Right renal pelvis (tissue), 4 donors: Measurements from ENCODE around the gene LDLRAD3. TPM values are rescaled to one million over a fixed set of nuclear protein-coding genes. Genes with fewer than 3 reads are reported as not detected.
A peak's percentile ranks its signal among the peaks of the same experiment; 100 is the strongest.
"Not testable (repeated sequence)": the region's sequence is repeated elsewhere in the genome, so short reads cannot be mapped to it uniquely, and the experiment has no call there.

Experiments used
- DNase-seq, 4 donors: peaks; one replicate each; pipeline ENCODE4 v3.0.0-alpha.2; 2013; ENCODE audit warnings: low read depth in 4 of 4, low spot score in 3 of 4, missing footprints in 1 of 4
- polyA plus RNA-seq, 4 donors: library from polyadenylated mRNA; unstranded; fragments of 120-200 nt; gene quantifications; one replicate each; pipeline ENCODE4 v1.2.1, GENCODE V29; 2013; ENCODE audit not compliant: insufficient read length in 4 of 4

The LDLRAD3 gene
- polyA plus RNA-seq, 4 donors: 23.7 to 27.8 (median 27.0) TPM

DNA sequence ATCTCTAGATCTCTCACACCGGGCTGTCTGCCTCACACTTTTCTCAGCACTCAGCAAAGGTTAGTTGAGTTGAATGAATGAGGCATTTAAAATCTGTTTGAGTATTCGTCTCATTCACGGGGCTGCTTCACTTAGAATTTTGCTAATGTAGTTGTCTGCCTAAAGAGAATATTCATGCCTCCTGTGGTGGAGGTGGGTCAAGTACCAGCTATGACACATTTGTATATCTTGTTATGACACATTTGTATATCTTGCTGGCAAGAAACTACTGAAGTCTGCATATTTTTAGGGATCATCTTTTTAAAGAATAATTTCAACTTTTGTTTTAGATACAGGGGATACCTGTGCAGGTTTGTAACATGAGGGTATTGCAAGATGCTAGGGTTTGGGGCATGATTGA lies 43.1 kb downstream of the LDLRAD3 start:
- DNase-seq: no peak

- DNase-seq: no peak
Observed at GRCh38 chr11:35990170-35990569, 46.3 kb downstream of the LDLRAD3 start.

GRCh38 chr11:35990816-35991215 lies 47.0 kb downstream of the LDLRAD3 start:
- no peak for DNase-seq

DNA sequence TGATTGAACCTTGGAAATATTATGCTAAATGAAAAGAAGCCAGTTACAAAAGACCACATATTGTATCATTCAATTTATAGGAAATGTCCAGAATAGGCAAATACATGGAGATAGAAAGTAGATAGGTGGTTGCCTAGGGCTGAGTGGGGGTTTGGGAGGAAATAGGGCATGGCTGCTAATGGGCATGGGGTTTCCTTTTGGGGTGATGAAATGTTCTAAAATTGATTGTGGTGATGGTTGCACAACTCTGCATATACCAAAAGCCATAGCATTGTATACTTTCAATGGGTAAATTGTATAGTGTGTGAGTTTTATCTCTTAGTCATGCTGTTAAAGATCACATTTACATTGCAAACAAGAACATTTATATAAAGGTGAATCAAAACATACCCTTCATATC lies 48.7 kb downstream of the LDLRAD3 start:
- no peak for DNase-seq

DNA sequence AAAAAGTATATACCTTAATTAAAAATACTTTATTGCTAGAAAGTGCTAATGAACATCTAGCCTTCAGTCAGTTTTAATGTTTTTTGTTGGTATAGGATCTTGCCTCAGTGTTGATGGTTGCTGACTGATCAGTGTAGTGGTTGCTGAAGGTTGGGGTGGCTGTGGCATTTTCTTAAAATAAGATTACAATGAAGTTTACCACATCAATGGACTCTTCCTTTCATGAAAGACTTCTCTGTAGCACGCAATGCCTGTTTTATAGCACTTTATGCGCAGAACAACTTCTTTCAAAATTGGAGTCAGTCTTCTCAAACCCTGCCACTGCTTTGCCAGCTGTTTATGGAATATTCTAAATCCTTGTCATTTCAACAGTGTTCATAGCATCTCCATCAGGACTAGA lies 50.6 kb downstream of the LDLRAD3 start:
- no peak for DNase-seq

DNA sequence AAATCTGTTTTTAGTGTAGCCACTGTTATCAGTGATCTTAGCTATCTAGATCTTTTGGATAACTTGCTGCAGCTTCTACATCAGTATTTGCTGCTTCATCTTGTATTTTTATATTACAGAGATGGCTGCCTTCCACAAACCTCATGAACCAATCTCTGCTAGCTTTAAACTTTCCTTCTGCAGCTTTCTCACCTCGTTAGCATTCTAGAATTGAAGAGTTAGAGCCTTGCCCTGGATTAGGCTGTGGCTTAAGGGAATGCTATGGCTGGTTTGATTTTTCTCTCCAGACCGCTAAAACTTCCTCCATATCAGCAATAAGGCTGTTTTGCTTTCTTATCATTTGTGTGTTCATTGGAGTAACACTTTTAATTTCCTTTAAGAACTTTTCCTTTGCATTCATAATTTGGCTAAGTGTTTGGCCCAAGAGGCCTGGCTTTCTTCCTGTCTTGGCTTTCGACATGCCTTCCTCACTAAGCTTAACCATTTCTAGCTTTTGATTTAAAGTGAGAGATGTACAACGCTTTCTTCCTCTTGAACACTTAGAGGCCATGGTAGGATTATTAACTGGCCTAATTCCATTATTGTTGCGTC lies 51.9 kb downstream of the LDLRAD3 start:
- DNase-seq: no peak

DNA sequence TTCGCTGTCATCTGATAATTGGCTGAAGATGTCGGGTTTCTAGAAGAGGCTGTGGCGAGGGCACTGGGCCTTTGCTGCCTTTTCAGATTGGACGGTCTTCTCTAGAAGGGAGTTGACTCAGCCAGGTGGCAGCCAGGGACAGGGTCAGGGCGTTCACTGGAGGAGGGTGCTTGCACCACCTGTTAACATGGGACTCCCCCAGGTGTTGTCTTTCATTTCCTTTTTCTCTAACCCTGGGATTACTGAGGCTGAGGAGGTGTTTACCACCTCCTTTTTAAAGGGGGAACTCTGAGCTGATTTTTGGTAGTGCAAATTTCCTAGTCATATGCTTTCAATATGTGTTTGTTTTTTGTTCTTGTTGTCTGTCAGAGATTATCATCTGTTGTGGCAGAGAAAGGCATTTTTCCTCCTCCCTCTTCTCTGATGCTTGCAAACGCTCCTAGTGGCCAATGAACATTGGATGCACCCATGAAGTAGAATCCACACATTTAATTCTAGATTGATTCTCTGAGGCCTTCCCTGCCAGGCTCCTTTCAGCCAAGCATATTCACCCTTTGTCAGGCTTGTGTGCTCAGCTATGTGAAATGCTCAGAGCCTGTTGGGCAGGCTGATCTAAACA lies 54.1 kb downstream of the LDLRAD3 start:
- no peak for DNase-seq

DNA sequence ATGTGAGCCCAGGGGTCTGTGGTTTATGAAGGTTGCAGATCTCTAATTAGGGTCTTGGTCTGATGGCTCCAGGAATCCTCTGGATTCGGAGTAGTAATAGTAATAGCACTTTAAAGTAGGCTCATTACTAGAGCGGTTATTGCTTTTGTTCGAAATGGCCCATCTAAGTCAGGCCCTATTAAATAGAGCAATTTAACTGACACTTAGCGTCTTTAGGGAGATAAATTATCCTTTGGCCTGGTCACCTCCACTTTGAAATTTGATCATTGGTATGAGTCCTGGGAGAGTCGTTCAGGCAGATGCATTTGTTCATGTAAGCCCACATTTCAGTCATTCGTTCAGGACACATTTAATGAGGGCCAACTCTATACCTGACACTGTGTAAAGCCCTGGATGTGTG lies 54.8 kb downstream of the LDLRAD3 start:
- peak in 1 of 4 donors; percentile 56 for DNase-seq

- no peak for DNase-seq
Observed at GRCh38 chr11:36000616-36001190, 56.8 kb downstream of the LDLRAD3 start.

DNA sequence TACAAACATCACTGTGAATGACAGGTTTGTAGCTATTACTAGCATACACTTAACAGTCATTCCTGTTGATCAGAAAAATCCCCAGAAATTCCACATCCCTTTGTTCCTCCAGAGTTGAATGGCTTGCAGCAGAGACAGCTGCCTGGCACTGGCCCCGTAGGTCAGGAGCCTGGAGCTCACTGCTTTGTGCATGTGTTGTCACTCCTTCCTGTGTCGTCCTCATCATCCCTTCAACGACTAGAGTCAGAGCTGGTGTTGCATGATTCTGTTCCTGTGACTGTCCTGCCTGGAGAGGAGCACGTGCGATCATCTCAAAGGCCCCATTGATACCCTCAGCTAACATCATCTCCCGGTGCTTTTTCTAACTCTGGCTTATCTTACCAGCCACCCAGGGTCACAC lies 58.3 kb downstream of the LDLRAD3 start:
- no peak for DNase-seq

GRCh38 chr11:36002796-36003195 lies 58.9 kb downstream of the LDLRAD3 start:
- DNase-seq: no peak

DNA sequence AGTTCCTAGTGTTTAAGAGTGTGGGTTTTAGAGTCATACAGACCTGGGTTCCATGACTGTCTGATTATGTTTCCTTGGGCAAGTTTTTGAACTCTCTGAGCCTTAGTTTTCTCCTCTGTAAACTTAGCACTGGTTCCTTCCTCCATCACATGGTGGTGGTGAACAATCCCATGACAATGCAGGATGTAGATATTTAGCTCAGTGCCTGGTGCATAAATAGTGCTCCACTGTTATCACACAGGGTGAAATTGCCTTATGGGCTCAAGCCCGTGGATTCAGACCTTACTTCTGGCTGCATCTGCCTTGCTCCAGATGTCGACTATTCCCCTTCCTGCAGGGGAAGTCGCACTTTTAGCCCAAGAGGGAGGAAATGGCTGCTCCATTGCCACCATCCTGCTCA lies 62.7 kb downstream of the LDLRAD3 start:
- no peak for DNase-seq

GRCh38 chr11:36007127-36007655 lies 63.3 kb downstream of the LDLRAD3 start:
- DNase-seq: no peak

DNA sequence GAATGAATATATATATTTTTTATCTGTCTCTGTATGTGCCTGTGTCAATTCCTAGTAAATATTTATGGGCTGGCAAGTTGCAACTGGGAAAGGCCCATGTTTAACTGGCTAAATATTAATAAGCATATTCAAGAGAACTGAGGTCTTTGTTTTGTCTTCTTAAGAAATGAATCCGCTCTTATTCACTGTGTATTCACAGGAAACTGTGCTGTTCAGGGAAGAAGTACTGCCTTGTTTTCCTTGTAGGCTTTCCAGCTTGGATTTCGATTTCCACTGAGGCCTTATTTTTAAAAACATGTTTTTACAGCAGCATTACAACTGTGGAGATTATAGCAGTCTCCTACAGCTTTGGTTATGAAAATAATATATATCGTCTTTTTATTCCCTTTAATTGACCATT lies 64.7 kb downstream of the LDLRAD3 start:
- DNase-seq: no peak

DNA sequence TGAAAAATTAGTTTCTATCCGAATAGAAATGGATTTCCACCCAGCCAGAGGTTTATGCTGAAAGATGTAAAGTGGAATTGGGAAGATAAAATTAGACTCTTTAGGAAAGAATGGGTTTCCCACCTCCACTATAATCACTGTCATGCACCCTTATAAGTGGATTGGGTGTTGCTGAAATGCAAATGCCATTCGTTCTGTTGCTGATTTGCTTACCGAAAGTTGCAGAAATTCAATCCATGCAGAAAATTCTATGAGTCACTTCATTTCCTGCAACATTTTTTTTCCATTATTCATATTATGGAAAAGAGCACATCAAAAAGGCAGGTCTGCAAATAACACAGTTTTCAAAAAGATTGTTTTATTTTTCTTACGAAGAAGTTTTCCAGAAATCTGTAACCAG lies 65.6 kb downstream of the LDLRAD3 start:
- DNase-seq: no peak

GRCh38 chr11:36010010-36010740 lies 66.3 kb downstream of the LDLRAD3 start:
- no peak for DNase-seq

GRCh38 chr11:36011574-36011973 lies 67.7 kb downstream of the LDLRAD3 start:
- no peak for DNase-seq

GRCh38 chr11:36012455-36012854 lies 68.6 kb downstream of the LDLRAD3 start:
- no peak for DNase-seq

- DNase-seq: no peak
Observed at GRCh38 chr11:36012979-36013378, 69.1 kb downstream of the LDLRAD3 start.

- DNase-seq: not testable (repeated sequence)
Observed at GRCh38 chr11:36013446-36013845, 69.6 kb downstream of the LDLRAD3 start.
